ENCODE data around the gene FBXO7. TPM values are rescaled to one million over a fixed set of nuclear protein-coding genes. Genes with fewer than 3 reads are reported as not detected.

FBXO7 gene
- total and polyA plus RNA-seq, 2 experiments from 2014 or later, result 83.7 to 120 TPM

DNA sequence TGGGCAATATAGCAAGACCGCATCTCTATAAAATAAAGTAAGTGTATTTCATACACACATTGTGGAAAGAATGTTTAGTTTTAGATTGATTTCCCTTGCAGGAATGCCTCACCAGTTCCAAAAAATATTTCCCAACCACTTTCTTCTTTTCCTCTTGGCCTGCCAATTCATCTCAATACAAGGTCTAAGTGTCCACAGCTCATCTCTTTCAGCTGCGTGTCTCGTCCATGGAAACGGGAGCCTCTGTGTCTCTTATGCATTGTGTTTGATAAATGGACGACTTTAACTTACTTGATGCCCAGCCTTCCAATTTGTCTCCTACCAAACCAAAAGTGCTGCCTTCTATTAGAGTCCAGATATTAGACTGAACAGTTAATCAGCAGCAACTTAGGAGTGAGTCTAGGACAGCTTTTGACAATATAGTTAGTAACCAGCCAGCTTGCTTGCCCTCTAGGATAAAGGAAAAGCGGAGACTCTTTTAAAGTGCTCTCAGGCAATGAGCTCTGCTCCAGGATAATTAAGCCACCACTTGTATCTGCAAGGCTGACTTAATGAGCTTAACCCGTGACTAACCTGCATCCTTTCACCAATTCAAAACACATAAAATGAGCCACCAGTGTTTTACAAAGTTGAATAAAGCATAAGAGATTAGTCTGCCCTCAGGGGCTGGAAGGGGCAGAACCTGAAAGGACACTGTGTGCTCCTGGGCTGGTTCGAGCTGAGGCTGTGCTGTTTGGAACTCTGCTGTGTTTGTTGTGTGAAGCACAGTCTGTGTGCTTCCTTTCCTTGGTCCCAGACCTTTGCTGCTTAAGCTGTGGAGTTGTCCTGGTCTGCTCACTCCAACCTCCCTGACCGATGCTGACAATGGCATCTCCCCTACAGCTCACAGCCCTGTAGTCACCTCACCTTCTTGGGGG is 27.5 kb downstream of the FBXO7 start:
- TF ChIP-seq, protein P1, sequence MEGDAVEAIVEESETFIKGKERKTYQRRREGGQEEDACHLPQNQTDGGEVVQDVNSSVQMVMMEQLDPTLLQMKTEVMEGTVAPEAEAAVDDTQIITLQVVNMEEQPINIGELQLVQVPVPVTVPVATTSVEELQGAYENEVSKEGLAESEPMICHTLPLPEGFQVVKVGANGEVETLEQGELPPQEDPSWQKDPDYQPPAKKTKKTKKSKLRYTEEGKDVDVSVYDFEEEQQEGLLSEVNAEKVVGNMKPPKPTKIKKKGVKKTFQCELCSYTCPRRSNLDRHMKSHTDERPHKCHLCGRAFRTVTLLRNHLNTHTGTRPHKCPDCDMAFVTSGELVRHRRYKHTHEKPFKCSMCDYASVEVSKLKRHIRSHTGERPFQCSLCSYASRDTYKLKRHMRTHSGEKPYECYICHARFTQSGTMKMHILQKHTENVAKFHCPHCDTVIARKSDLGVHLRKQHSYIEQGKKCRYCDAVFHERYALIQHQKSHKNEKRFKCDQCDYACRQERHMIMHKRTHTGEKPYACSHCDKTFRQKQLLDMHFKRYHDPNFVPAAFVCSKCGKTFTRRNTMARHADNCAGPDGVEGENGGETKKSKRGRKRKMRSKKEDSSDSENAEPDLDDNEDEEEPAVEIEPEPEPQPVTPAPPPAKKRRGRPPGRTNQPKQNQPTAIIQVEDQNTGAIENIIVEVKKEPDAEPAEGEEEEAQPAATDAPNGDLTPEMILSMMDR (IDR thresholded peaks at IDR 0.05; ENCODE audit: low read depth, low read length), result no peak
- Histone ChIP-seq H3K27ac (no peak overlapping the region), H3K4me3 (no peak overlapping the region), H3K9me3 (ENCODE audit: low read depth) (no peaks in the 10 kb centered on the region), H3K27me3 (no peaks in the 10 kb centered on the region), H3K4me1 (ENCODE audit: low read depth) (no peaks in the 10 kb centered on the region), H3K36me3 (peaks cover 16% of the 10 kb centered on the region)
- DNase-seq (ENCODE audit: low read depth in 1 of 2, low spot score in 1 of 2), result no peak

DNA sequence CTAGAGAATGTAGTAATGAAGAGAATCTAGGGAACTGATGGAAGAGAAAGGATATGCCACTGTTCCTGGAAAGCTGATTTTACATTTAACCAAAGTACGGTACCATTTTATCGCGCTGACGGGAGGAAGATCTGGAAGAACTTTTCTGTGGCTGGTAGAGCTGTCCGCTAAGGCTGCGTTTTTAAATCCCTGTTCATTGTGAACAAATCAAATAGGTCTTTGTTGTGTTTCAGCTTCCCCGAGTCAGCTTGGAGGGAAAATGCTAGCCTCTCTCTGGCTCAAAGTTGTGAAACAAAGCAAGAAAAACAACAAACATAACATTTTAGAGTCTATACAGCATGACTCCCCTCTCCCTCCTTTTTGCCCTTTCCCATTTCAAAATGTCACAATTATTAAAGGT is 34.4 kb downstream of the FBXO7 start:
- no peak overlapping the region for H3K4me3 ChIP-seq
- TF ChIP-seq, protein P1 (IDR thresholded peaks at IDR 0.05; ENCODE audit: low read depth, low read length), result no peak
- H3K36me3 ChIP-seq, result no peaks in the 10 kb centered on the region
- no peaks in the 10 kb centered on the region for H3K4me1 ChIP-seq (ENCODE audit: low read depth)
- no peak for DNase-seq (ENCODE audit: low read depth in 1 of 2, low spot score in 1 of 2)
- no peaks in the 10 kb centered on the region for H3K9me3 ChIP-seq (ENCODE audit: low read depth)
- no peak overlapping the region for H3K27ac ChIP-seq
- no peaks in the 10 kb centered on the region for H3K27me3 ChIP-seq

DNA sequence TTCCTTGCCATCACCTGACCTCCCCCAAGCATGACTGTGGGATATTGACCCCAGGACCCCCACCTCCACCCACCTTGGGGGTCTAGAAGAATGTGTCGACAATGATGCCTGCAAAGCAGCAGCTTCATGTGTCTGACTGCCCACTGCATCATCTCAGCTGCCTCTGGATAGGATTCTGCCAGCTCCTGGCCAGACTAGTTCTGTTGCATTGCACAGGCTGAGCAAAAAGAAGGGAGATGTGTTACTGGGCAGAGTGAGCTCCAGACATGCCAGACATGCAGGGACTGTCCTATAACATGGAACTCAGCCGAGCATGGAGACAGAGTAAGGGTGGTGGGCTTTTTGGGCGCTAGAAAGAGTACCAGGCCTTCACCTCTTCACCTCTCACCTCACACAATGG is 36.7 kb downstream of the FBXO7 start:
- H3K27me3 ChIP-seq, result no peaks in the 10 kb centered on the region
- H3K9me3 ChIP-seq (ENCODE audit: low read depth), result no peaks in the 10 kb centered on the region
- no peaks in the 10 kb centered on the region for H3K36me3 ChIP-seq
- no peaks in the 10 kb centered on the region for H3K4me1 ChIP-seq (ENCODE audit: low read depth)
- no peak overlapping the region for H3K27ac ChIP-seq
- TF ChIP-seq, protein P1 (IDR thresholded peaks at IDR 0.05; ENCODE audit: low read depth, low read length), result no peak
- no peak for DNase-seq (ENCODE audit: low read depth in 1 of 2, low spot score in 1 of 2)
- no peak overlapping the region for H3K4me3 ChIP-seq

DNA sequence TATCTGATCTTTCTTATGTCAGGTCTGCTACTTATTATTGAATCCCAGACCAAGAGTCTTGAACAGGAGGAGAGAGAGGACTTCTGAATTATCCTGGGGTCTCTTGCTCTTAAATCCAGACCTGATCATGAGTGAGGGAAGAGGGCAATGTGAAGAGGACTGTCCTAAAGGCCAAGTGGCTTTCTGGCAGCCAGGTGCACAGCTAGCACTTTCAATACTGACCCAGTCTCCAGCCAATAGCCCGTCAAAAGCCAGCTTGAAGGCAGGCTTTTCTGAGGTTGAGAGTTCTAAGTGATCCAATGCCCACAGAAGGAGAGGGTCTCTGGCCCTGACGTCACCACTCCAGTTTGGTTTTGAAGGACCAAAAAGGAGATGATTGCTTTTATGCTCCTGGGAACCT is 37.2 kb downstream of the FBXO7 start:
- TF ChIP-seq, protein P1 (IDR thresholded peaks at IDR 0.05; ENCODE audit: low read depth, low read length), result no peak
- no peaks in the 10 kb centered on the region for H3K36me3 ChIP-seq
- H3K27me3 ChIP-seq, result no peaks in the 10 kb centered on the region
- no peaks in the 10 kb centered on the region for H3K4me1 ChIP-seq (ENCODE audit: low read depth)
- no peaks in the 10 kb centered on the region for H3K9me3 ChIP-seq (ENCODE audit: low read depth)
- no peak for DNase-seq (ENCODE audit: low read depth in 1 of 2, low spot score in 1 of 2)
- H3K4me3 ChIP-seq, result no peak overlapping the region
- no peak overlapping the region for H3K27ac ChIP-seq

DNA sequence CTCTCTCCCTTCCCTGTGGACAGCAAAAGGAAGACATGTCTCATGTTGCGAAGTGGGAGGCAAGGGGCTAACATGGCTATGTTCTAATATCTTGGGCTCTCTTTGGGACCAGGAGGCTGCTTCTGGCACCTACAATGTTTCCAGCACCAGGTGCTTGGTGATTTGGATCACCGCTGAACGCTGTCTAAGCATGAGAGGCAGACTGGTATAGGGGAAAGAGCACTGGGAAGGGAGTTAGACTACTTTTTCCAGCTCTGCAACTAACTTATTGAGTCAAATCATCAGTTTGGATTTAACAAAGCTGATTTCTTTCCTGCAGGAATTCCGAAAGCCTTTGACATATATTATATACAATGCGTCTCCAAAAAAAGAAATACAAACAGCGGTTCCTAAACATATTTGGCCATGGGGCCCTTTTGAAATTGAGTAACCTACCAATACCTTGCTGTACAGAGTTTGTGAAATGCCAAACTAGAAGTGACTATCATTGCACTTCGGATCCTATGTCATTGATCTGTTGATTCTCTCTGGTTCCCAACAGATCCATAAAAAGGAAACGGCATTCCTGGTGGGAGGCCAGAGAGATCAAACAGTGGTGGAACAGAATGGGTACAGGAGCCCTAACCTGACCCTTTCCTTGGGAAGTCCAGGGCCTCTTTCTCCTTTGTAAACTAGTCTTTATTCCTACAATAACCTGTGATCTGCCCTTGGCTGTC is 37.8 kb downstream of the FBXO7 start:
- Histone ChIP-seq H3K36me3 (no peaks in the 10 kb centered on the region), H3K27ac (no peak overlapping the region), H3K4me3 (no peak overlapping the region), H3K27me3 (no peaks in the 10 kb centered on the region), H3K4me1 (ENCODE audit: low read depth) (no peaks in the 10 kb centered on the region), H3K9me3 (ENCODE audit: low read depth) (no peaks in the 10 kb centered on the region)
- TF ChIP-seq, protein P1 (IDR thresholded peaks at IDR 0.05; ENCODE audit: low read depth, low read length), result no peak
- DNase-seq (ENCODE audit: low read depth in 1 of 2, low spot score in 1 of 2), result no peak

Measured in cardiac muscle cell (in vitro differentiated cells and primary cell).